GM10266 (cell line): ENCODE results near the gene ZNF691.
A peak's percentile ranks its signal among the peaks of the same experiment; 100 is the strongest.

ENCODE experiments used
- DNase-seq: peaks from one replicate; pipeline ENCODE4 v3.0.0; 2012; ENCODE audit errors: extremely low spot score
- CTCF ChIP-seq: IDR thresholded peaks from 2 replicates; pipeline ENCODE4 v1.5.1; 2012; ENCODE audit warnings: mild to moderate bottlenecking, low read depth; ENCODE audit not compliant: control insufficient read depth, insufficient read depth; ENCODE audit errors: missing control alignments

Gene ZNF691

GRCh38 chr1:42815941-42816584, 30.4 kb upstream of the ZNF691 start:
- no peak for TF ChIP-seq CTCF
- DNase-seq, result peak; percentile 25

- peak; percentile 25 for TF ChIP-seq CTCF
- peak; percentile 98 for DNase-seq
Measured at GRCh38 chr1:42816585-42817439, 29.6 kb upstream of the ZNF691 start, which contains the start of the genes ERMAP and SVBP. TSS of gene ERMAP (plus strand) at chr1:42817122. CDS start at chr1:42830449, 13,327 bp downstream. TSS of gene SVBP (minus strand) at chr1:42817397. CDS start at chr1:42816544, 853 bp downstream.

- no peak for TF ChIP-seq CTCF
- DNase-seq, result no peak
Measured at GRCh38 chr1:42817440-42817767, 29.0 kb upstream of the ZNF691 start.

- TF ChIP-seq CTCF, result no peak
- DNase-seq, result no peak
Measured at GRCh38 chr1:42817976-42818375, 28.4 kb upstream of the ZNF691 start.

- DNase-seq, result no peak
- no peak for TF ChIP-seq CTCF
Measured at GRCh38 chr1:42820813-42821212, 25.6 kb upstream of the ZNF691 start.

GRCh38 chr1:42821690-42822089, 24.7 kb upstream of the ZNF691 start:
- no peak for TF ChIP-seq CTCF
- no peak for DNase-seq
